Activated T-cell treated with anti-CD3 and anti-CD28 coated beads, Interleukin-2, amount 50 U/mL, for 72 hours (primary cell): ENCODE data around the gene COPS9. TPM values are rescaled to one million over a fixed set of nuclear protein-coding genes. Genes with fewer than 3 reads are reported as not detected.

Experiments used
- ATAC-seq, 2 donors: fragments of 150-1000 bp; cut with Tn5 transposase; replicated peaks in 1 of 2; 2 replicates each; pipeline ENCODE4 v1.10.0; 2021; ENCODE audit warnings: moderate library complexity in 2 of 2, mild to moderate bottlenecking in 1 of 2
- DNase-seq, 2 donors: peaks; one replicate each; pipeline ENCODE4 v3.0.0; 2021 to 2022; ENCODE audit warnings: mixed read lengths in 1 of 2
- H3K27ac Mint-ChIP-seq: one replicate; pipeline ENCODE4 v1.8.0; 2022; ENCODE audit warnings: mild to moderate bottlenecking, moderate library complexity, mixed read lengths
- H3K27me3 Mint-ChIP-seq: one replicate; pipeline ENCODE4 v1.8.0; 2022; ENCODE audit warnings: low read depth, mixed read lengths
- H3K36me3 Mint-ChIP-seq, 2 donors: one replicate each; pipeline ENCODE4 v1.8.0; 2022; ENCODE audit warnings: mixed read lengths in 2 of 2, mild to moderate bottlenecking in 1 of 2; ENCODE audit not compliant: insufficient read depth in 2 of 2
- H3K4me1 Mint-ChIP-seq: one replicate; pipeline ENCODE4 v1.8.0; 2022; ENCODE audit warnings: low read depth, mixed read lengths
- H3K4me3 Mint-ChIP-seq, 2 donors: one replicate each; pipeline ENCODE4 v1.8.0; 2022; ENCODE audit warnings: mild to moderate bottlenecking in 2 of 2, mixed read lengths in 2 of 2, moderate library complexity in 2 of 2
- H3K9me3 Mint-ChIP-seq, 2 donors: one replicate each; pipeline ENCODE4 v1.8.0; 2022; ENCODE audit warnings: mixed read lengths in 2 of 2
- total RNA-seq, 2 donors: library from RNA; stranded (reverse); gene quantifications; one replicate each; pipeline ENCODE4 v1.2.3, GENCODE V29; 2022

Gene COPS9
- total RNA-seq, 2 donors from 2014 or later, result 73.1 to 81.5 TPM

- DNase-seq (no peak), ATAC-seq (no peak)
- H3K36me3 Mint-ChIP-seq, result no peaks in the 10 kb centered on the region
- H3K27me3 Mint-ChIP-seq, result no peaks in the 10 kb centered on the region
- H3K27ac Mint-ChIP-seq, result no peak overlapping the region
- peaks cover 5% of the 10 kb centered on the region for H3K4me1 Mint-ChIP-seq
- no peak overlapping the region for H3K4me3 Mint-ChIP-seq
- no peaks in the 10 kb centered on the region for H3K9me3 Mint-ChIP-seq
These were observed 5.6 kb upstream of the COPS9 start for GRCh38 chr2:240141736-240142135.

- Mint-ChIP-seq H3K36me3 (no peaks in the 10 kb centered on the region), H3K4me3 (no peak overlapping the region), H3K27ac (no peak overlapping the region), H3K27me3 (no peaks in the 10 kb centered on the region), H3K4me1 (peaks cover 5% of the 10 kb centered on the region), H3K9me3 (no peaks in the 10 kb centered on the region)
- DNase-seq (no peak), ATAC-seq (no peak)
These were observed 4.8 kb upstream of the COPS9 start for GRCh38 chr2:240140920-240141319.

- H3K27ac Mint-ChIP-seq, result no peak within 1 kb of the TSS
- no peak for DNase-seq
These were observed 4.4 kb upstream of the COPS9 start, which contains the start of gene OTOS for GRCh38 chr2:240140511-240140910. OTOS (minus strand) TSS chr2:240140658; CDS start chr2:240140326, 332 bp downstream.

GRCh38 chr2:240139666-240140393 lies 3.7 kb upstream of the COPS9 start:
- H3K27ac Mint-ChIP-seq, result no peak overlapping the region
- no peak for ATAC-seq
- H3K27me3 Mint-ChIP-seq, result no peaks in the 10 kb centered on the region
- H3K36me3 Mint-ChIP-seq, result peaks cover 2% of the 10 kb centered on the region in 2 donors
- H3K4me1 Mint-ChIP-seq, result peaks cover 14% of the 10 kb centered on the region
- H3K9me3 Mint-ChIP-seq, result no peaks in the 10 kb centered on the region
- H3K4me3 Mint-ChIP-seq, result no peak overlapping the region
- DNase-seq, result no peak

More at GRCh38 chr2:240140511-240140910, 4.4 kb upstream of the COPS9 start, which contains the start of gene OTOS:
- no peak for ATAC-seq
- Mint-ChIP-seq H3K4me1 (peaks cover 7% of the 10 kb centered on the region), H3K9me3 (no peaks in the 10 kb centered on the region), H3K4me3 (no peak within 1 kb of the TSS), H3K36me3 (no peaks in the 10 kb centered on the region), H3K27me3 (no peaks in the 10 kb centered on the region)

GRCh38 chr2:240139011-240139441 lies 2.9 kb upstream of the COPS9 start:
- peaks cover 21% of the 10 kb centered on the region for H3K4me1 Mint-ChIP-seq
- no peak overlapping the region for H3K27ac Mint-ChIP-seq
- H3K27me3 Mint-ChIP-seq, result no peaks in the 10 kb centered on the region
- DNase-seq (no peak), ATAC-seq (no peak)
- H3K4me3 Mint-ChIP-seq, result no peak overlapping the region
- peaks cover 2% of the 10 kb centered on the region in 2 donors for H3K36me3 Mint-ChIP-seq
- H3K9me3 Mint-ChIP-seq, result no peaks in the 10 kb centered on the region

- no peak for DNase-seq
- H3K27me3 Mint-ChIP-seq, result no peaks in the 10 kb centered on the region
- H3K36me3 Mint-ChIP-seq, result peaks cover 2% of the 10 kb centered on the region in 2 donors
These were observed 2.3 kb upstream of the COPS9 start for GRCh38 chr2:240138254-240138984.

GRCh38 chr2:240137596-240138253 lies 1.6 kb upstream of the COPS9 start:
- Mint-ChIP-seq H3K9me3 (no peaks in the 10 kb centered on the region), H3K4me3 (peak overlapping the region; percentile 95 to 96), H3K36me3 (peaks cover 2 to 5% of the 10 kb centered on the region in 2 donors), H3K27ac (no peak overlapping the region), H3K4me1 (peaks cover 21% of the 10 kb centered on the region), H3K27me3 (no peaks in the 10 kb centered on the region)
- ATAC-seq (no peak), DNase-seq (no peak)

More at GRCh38 chr2:240138254-240138984, 2.3 kb upstream of the COPS9 start:
- Mint-ChIP-seq H3K4me1 (peaks cover 21% of the 10 kb centered on the region), H3K4me3 (no peak overlapping the region), H3K9me3 (no peaks in the 10 kb centered on the region), H3K27ac (no peak overlapping the region)
- no peak for ATAC-seq

GRCh38 chr2:240136671-240137292 lies 677 bp upstream of the COPS9 start:
- ATAC-seq, result peak; percentile 36 to 37

GRCh38 chr2:240135706-240136012 lies 446 bp downstream of the COPS9 start:
- Mint-ChIP-seq H3K27me3 (no peaks in the 10 kb centered on the region), H3K36me3 (peaks cover 2 to 11% of the 10 kb centered on the region in 2 donors), H3K4me1 (peaks cover 21% of the 10 kb centered on the region), H3K27ac (peak overlapping the region; percentile 86), H3K4me3 (peak overlapping the region; percentile 95 to 96), H3K9me3 (no peaks in the 10 kb centered on the region)
- peak in 1 of 2 donors; percentile 12 for DNase-seq
- ATAC-seq, result peak in 1 of 2 donors; percentile 16

More at GRCh38 chr2:240136671-240137292, 677 bp upstream of the COPS9 start:
- Mint-ChIP-seq H3K27me3 (no peaks in the 10 kb centered on the region), H3K4me3 (peak overlapping the region; percentile 95 to 96), H3K36me3 (peaks cover 2 to 5% of the 10 kb centered on the region in 2 donors), H3K27ac (no peak overlapping the region), H3K4me1 (peaks cover 21% of the 10 kb centered on the region), H3K9me3 (no peaks in the 10 kb centered on the region)
- DNase-seq, result peak; percentile 25 to 27

- H3K9me3 Mint-ChIP-seq, result no peaks in the 10 kb centered on the region
- peak overlapping the region; percentile 95 to 96 for H3K4me3 Mint-ChIP-seq
- H3K4me1 Mint-ChIP-seq, result peaks cover 21% of the 10 kb centered on the region
- DNase-seq (no peak), ATAC-seq (no peak)
- H3K36me3 Mint-ChIP-seq, result peaks cover 2 to 11% of the 10 kb centered on the region in 2 donors
- no peaks in the 10 kb centered on the region for H3K27me3 Mint-ChIP-seq
- peak overlapping the region; percentile 86 for H3K27ac Mint-ChIP-seq
These were observed 1.1 kb downstream of the COPS9 start for GRCh38 chr2:240134956-240135520.

- Mint-ChIP-seq H3K4me3 (peak overlapping the region; percentile 95 to 96), H3K27me3 (no peaks in the 10 kb centered on the region), H3K4me1 (peaks cover 21% of the 10 kb centered on the region), H3K36me3 (peaks cover 3 to 11% of the 10 kb centered on the region in 2 donors), H3K9me3 (no peaks in the 10 kb centered on the region), H3K27ac (peak overlapping the region; percentile 20)
- no peak for DNase-seq
- ATAC-seq, result no peak
These were observed 1.6 kb downstream of the COPS9 start for GRCh38 chr2:240134466-240134865.

GRCh38 chr2:240133401-240133800 lies 2.7 kb downstream of the COPS9 start:
- no peak overlapping the region for H3K27ac Mint-ChIP-seq
- H3K4me1 Mint-ChIP-seq, result peaks cover 21% of the 10 kb centered on the region

More at GRCh38 chr2:240133401-240133800, 2.7 kb downstream of the COPS9 start:
- DNase-seq, result no peak
- peak overlapping the region in 1 of 2 donors; percentile 36 for H3K4me3 Mint-ChIP-seq
- peaks cover 3 to 11% of the 10 kb centered on the region in 2 donors for H3K36me3 Mint-ChIP-seq
- no peak for ATAC-seq
- no peaks in the 10 kb centered on the region for H3K9me3 Mint-ChIP-seq
- no peaks in the 10 kb centered on the region for H3K27me3 Mint-ChIP-seq
